Measurements from ENCODE around the gene ATCAY. TPM values are rescaled to one million over a fixed set of nuclear protein-coding genes. Genes with fewer than 3 reads are reported as not detected.

Gene ATCAY
- total RNA-seq, 1 donor from 2014 or later: 15.8 TPM

- peaks cover 29% of the 10 kb centered on the region for H4K20me1 ChIP-seq (ENCODE audit: low read depth)
- peak overlapping the region; percentile 94 for H3K4me2 ChIP-seq
- no peak overlapping the region for H3K27ac ChIP-seq
- no peak overlapping the region for H3K9ac ChIP-seq
- Mint-ChIP-seq H3K27me3 (ENCODE audit: insufficient read depth, low read depth) (peaks cover 29% of the 10 kb centered on the region), H3K36me3 (no peaks in the 10 kb centered on the region), H3K27ac (no peak overlapping the region), H3K4me3 (peak overlapping the region; percentile 84), H3K9me3 (peaks cover 11% of the 10 kb centered on the region), H3K4me1 (peaks cover 28% of the 10 kb centered on the region)
- H3K79me2 ChIP-seq (ENCODE audit: low read depth): peaks cover 36% of the 10 kb centered on the region
- TF ChIP-seq EZH2phosphoT487 (IDR thresholded peaks at IDR 0.05) (no peak), CTCF (IDR thresholded peaks at IDR 0.05) (no peak), EZH2 (IDR thresholded peaks at IDR 0.05) (no peak)
- H2AFZ ChIP-seq (replicated peaks): no peak overlapping the region
- peaks cover 16% of the 10 kb centered on the region for H3K4me1 ChIP-seq
- peak overlapping the region; percentile 59 for H3K4me3 ChIP-seq
- H3K9me3 ChIP-seq (ENCODE audit: low read depth): peaks cover 7% of the 10 kb centered on the region
- no peak for DNase-seq (ENCODE audit: low spot score)
- H3F3A ChIP-seq (ENCODE audit: low read depth): peaks cover 23% of the 10 kb centered on the region
- H3K27me3 ChIP-seq: peaks cover 32% of the 10 kb centered on the region
- no peaks in the 10 kb centered on the region for H3K36me3 ChIP-seq
Observed at GRCh38 chr19:3866910-3867638, 13.4 kb upstream of the ATCAY start.

DNA sequence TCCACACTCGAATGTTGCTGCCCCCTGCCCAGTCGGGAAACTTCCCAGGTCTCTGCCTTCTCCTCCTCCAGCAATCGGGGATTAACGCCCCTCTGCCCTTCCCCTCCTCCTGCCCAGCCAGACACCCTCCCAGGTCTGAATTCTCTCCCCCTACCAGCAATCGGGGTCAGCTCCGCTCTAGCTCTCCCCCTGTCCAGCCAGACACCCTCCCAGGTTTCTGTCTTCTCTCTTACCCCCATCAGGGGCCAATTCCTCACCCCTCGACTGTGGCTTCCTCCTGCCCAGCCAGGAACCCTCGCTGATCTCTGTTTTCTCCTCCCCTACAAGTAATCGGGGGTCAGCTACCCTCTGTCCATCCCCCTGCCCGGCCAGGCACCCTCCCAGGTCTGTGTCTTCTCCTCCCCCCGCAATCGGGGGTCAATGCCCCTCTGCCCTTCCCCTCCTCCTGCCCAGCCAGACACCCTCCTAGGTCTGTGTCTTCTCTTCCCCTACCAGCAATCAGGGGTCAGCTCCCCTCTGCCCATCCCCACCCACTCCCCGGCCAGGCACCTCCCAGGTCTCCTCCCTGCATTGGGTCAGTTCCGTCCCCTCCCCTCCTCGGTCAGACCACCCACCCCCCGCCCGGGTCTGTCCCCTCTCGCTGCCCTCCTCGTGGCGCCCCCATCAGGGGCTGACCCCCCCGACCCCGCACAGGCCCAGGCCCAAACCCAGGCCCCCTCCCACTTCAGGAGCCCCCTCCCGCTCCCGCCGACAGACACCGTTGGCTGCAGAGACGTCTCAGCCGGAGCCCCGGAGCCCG lies 12.3 kb upstream of the ATCAY start:
- DNase-seq (ENCODE audit: low spot score): peak; percentile 61
- peak overlapping the region; percentile 17 for H3K27ac Mint-ChIP-seq

More for the DNA sequence above, 12.3 kb upstream of the ATCAY start:
- H3K9me3 ChIP-seq (ENCODE audit: low read depth): peaks cover 7% of the 10 kb centered on the region
- Mint-ChIP-seq H3K4me3 (peak overlapping the region; percentile 84), H3K27me3 (ENCODE audit: insufficient read depth, low read depth) (peaks cover 32% of the 10 kb centered on the region), H3K4me1 (peaks cover 28% of the 10 kb centered on the region), H3K36me3 (no peaks in the 10 kb centered on the region), H3K9me3 (peaks cover 11% of the 10 kb centered on the region)
- H3K4me2 ChIP-seq: peak overlapping the region; percentile 94
- peaks cover 36% of the 10 kb centered on the region for H3K27me3 ChIP-seq
- H3K27ac ChIP-seq: peak overlapping the region; percentile 46
- TF ChIP-seq EZH2phosphoT487 (IDR thresholded peaks at IDR 0.05): no peak
- no peak for TF ChIP-seq CTCF (IDR thresholded peaks at IDR 0.05)
- TF ChIP-seq EZH2 (IDR thresholded peaks at IDR 0.05): no peak
- H3K4me1 ChIP-seq: peaks cover 16% of the 10 kb centered on the region
- H3K79me2 ChIP-seq (ENCODE audit: low read depth): peaks cover 36% of the 10 kb centered on the region
- H3K4me3 ChIP-seq: peak overlapping the region; percentile 59
- peaks cover 23% of the 10 kb centered on the region for H3F3A ChIP-seq (ENCODE audit: low read depth)
- H2AFZ ChIP-seq (replicated peaks): peak overlapping the region; percentile 98
- no peaks in the 10 kb centered on the region for H3K36me3 ChIP-seq
- H4K20me1 ChIP-seq (ENCODE audit: low read depth): peaks cover 18% of the 10 kb centered on the region
- no peak overlapping the region for H3K9ac ChIP-seq
